ENCODE results near the gene CCNB2.

DNA sequence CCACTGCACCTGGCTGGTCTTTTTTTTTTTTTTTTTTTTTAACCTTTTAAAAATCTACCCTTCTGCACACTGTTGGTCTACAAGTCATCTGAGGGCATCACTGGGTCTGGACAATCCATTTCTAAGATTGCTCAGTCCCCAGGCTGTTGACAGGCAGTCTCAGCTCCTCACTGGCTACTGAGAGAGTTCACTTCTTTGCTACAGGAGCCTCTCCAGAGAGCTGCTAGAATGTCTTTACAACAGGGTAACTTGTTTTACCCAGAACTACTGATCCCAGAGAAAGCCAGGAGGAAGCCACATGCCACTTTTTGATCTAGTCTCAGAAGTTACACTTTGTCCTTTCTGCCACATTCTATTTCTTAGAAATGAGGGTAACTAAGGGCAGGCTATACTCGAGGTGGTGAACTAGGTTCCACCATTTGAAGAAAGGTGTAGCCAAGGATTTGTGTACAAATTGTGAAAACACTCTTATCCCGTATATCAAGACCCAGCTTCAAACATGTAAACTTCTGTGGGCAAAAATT is 5.7 kb upstream of the CCNB2 start:
- TF ChIP-seq, protein P1, sequence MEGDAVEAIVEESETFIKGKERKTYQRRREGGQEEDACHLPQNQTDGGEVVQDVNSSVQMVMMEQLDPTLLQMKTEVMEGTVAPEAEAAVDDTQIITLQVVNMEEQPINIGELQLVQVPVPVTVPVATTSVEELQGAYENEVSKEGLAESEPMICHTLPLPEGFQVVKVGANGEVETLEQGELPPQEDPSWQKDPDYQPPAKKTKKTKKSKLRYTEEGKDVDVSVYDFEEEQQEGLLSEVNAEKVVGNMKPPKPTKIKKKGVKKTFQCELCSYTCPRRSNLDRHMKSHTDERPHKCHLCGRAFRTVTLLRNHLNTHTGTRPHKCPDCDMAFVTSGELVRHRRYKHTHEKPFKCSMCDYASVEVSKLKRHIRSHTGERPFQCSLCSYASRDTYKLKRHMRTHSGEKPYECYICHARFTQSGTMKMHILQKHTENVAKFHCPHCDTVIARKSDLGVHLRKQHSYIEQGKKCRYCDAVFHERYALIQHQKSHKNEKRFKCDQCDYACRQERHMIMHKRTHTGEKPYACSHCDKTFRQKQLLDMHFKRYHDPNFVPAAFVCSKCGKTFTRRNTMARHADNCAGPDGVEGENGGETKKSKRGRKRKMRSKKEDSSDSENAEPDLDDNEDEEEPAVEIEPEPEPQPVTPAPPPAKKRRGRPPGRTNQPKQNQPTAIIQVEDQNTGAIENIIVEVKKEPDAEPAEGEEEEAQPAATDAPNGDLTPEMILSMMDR (conservative IDR thresholded peaks at IDR 0.05) = no peak
- TF ChIP-seq ZFX (IDR thresholded peaks at IDR 0.05) = no peak
